OCI-LY7 (cell line): ENCODE results near the gene AGBL4. TPM values are rescaled to one million over a fixed set of nuclear protein-coding genes. Genes with fewer than 3 reads are reported as not detected.

Experiments
- BruUV-seq: library from RNA; stranded (reverse); fragments of 400-500 nt; replicated peaks from 2 replicates; lab custom pipeline; 2021; lab: Mats Ljungman, UMichigan
- CTCF ChIA-PET: fragments of 300-600 bp; sonication (Branson Sonifier 250); formaldehyde crosslinking; loops from one replicate; lab custom pipeline; 2022; ENCODE audit warnings: antibody characterized with exemption; ENCODE audit not compliant: unreplicated experiment; lab: Charles Lee
- POLR2A ChIA-PET: fragments of 300-600 bp; sonication (Branson Sonifier 250); formaldehyde crosslinking; loops from one replicate; lab custom pipeline; 2022; ENCODE audit warnings: antibody characterized with exemption; lab: Charles Lee
- DNase-seq: peaks from one replicate; pipeline ENCODE4 v3.0.0-alpha.2; 2015; ENCODE audit warnings: low spot score
- H2AFZ ChIP-seq: fragments of 200-600 bp; sonication (generic), shearing (Covaris generic); 2 replicates; pipeline ENCODE4 v1.6.1; 2014; ENCODE audit warnings: mild to moderate bottlenecking, antibody characterized with exemption, low read length, moderate library complexity
- H3K27ac ChIP-seq: fragments of 200-600 bp; sonication (generic); 2 replicates; pipeline ENCODE4 v1.5.1; 2014; ENCODE audit warnings: mixed run types, low read depth, mild to moderate bottlenecking, moderate library complexity, low read length, inconsistent platforms; ENCODE audit not compliant: poor library complexity, severe bottlenecking
- H3K36me3 ChIP-seq: fragments of 200-600 bp; sonication (generic); 2 replicates; pipeline ENCODE4 v1.6.1; 2014; ENCODE audit warnings: mild to moderate bottlenecking, antibody characterized with exemption, low read length, moderate library complexity, mixed read lengths; ENCODE audit not compliant: insufficient read depth
- H3K4me1 ChIP-seq: fragments of 200-600 bp; sonication (generic); 2 replicates; pipeline ENCODE4 v1.5.1; 2014; ENCODE audit warnings: mild to moderate bottlenecking, low read length; ENCODE audit not compliant: insufficient read depth, poor library complexity, severe bottlenecking
- H3K4me2 ChIP-seq: fragments of 200-600 bp; sonication (generic); 2 replicates; pipeline ENCODE4 v1.6.1; 2014; ENCODE audit warnings: mild to moderate bottlenecking, low read length
- H3K4me3 ChIP-seq: fragments of 200-600 bp; sonication (generic); 2 replicates; pipeline ENCODE4 v1.5.1; 2014; ENCODE audit warnings: mild to moderate bottlenecking, low read depth, low read length; ENCODE audit not compliant: poor library complexity, severe bottlenecking
- H3K79me2 ChIP-seq: fragments of 200-600 bp; sonication (generic); 2 replicates; pipeline ENCODE4 v1.6.1; 2016; ENCODE audit warnings: low read depth, mild to moderate bottlenecking, low read length, moderate library complexity, mixed read lengths; ENCODE audit not compliant: insufficient read depth
- H3K9me2 ChIP-seq: fragments of 200-600 bp; sonication (generic); 2 replicates; pipeline ENCODE4 v1.6.1; 2016; ENCODE audit warnings: mild to moderate bottlenecking, low read length, mixed read lengths; ENCODE audit not compliant: insufficient read depth
- H3K9me3 ChIP-seq: fragments of 200-600 bp; sonication (generic); 2 replicates; pipeline ENCODE4 v1.6.1; 2014; ENCODE audit warnings: mild to moderate bottlenecking, mixed run types, low read length, mixed read lengths
- H4K20me1 ChIP-seq: fragments of 200-600 bp; sonication (generic); 2 replicates; pipeline ENCODE4 v1.6.1; 2014; ENCODE audit warnings: mild to moderate bottlenecking, antibody characterized with exemption, low read length, moderate library complexity, mixed read lengths; ENCODE audit not compliant: insufficient read depth
- CTCF ChIP-seq: fragments of 200-600 bp; sonication (generic); conservative IDR thresholded peaks from 2 replicates; pipeline ENCODE4 v1.5.1; 2014; ENCODE audit warnings: mild to moderate bottlenecking, antibody characterized with exemption, low read length, moderate library complexity, mixed read lengths
- EZH2phosphoT487 ChIP-seq: fragments of 200-600 bp; sonication (generic); IDR thresholded peaks from 2 replicates; pipeline ENCODE4 v1.6.1; 2018; ENCODE audit warnings: low read depth, borderline replicate concordance, mild to moderate bottlenecking, mixed run types, antibody characterized with exemption, low read length, moderate library complexity, mixed read lengths
- intact Hi-C: fragments of 100-400 bp; cut with micrococcal nuclease; formaldehyde crosslinking; loops from one replicate; pipeline ENCODE4 v1.10.0; 2022; ENCODE audit not compliant: unreplicated experiment
- total RNA-seq, 2 experiments: library from RNA; depleted of rRNA in 1 of 2; stranded (reverse); fragments of >200 nt in 1 of 2; shearing (Covaris generic) in 1 of 2; gene quantifications; 2 replicates each; pipeline ENCODE4 v1.2.3, GENCODE V29; 2014 to 2022

AGBL4 gene
- total RNA-seq, 2 experiments from 2014 or later, result not detected

- Histone ChIP-seq H3K79me2 (no peaks in the 10 kb centered on the region), H3K9me3 (no peaks in the 10 kb centered on the region), H3K9me2 (no peaks in the 10 kb centered on the region), H3K36me3 (no peaks in the 10 kb centered on the region), H3K4me1 (no peaks in the 10 kb centered on the region), H4K20me1 (no peaks in the 10 kb centered on the region), H2AFZ (no peak overlapping the region), H3K4me3 (no peak overlapping the region), H3K4me2 (no peak overlapping the region), H3K27ac (no peak overlapping the region)
- CTCF ChIA-PET, result interaction anchor here (1.7 kb wide), 1 partner anchor 141 kb away, joined by 9 read pairs; no protein-coding TSS in a partner anchor
- no TSS peak for BruUV-seq
- no peak for DNase-seq
- intact Hi-C loops, result loop anchor here (2.0 kb wide), 1 partner anchor 140 kb away; no protein-coding TSS in a partner anchor
- TF ChIP-seq EZH2phosphoT487 (no peak), CTCF (no peak)
- POLR2A ChIA-PET, result no interaction called here
These were observed 1347.4 kb downstream of the AGBL4 start for GRCh38 chr1:48676376-48676775.

GRCh38 chr1:48675251-48675650 is 1348.5 kb downstream of the AGBL4 start:
- ChIA-PET CTCF (interaction anchor here (1.2 to 1.3 kb wide), 2 partner anchors 22 to 142 kb away, joined by 5 to 6 read pairs; no protein-coding TSS in a partner anchor), POLR2A (no interaction called here)
- no peak for DNase-seq
- Histone ChIP-seq H3K9me3 (no peaks in the 10 kb centered on the region), H3K4me2 (no peak overlapping the region), H3K9me2 (no peaks in the 10 kb centered on the region), H3K4me3 (no peak overlapping the region), H2AFZ (no peak overlapping the region), H4K20me1 (no peaks in the 10 kb centered on the region), H3K27ac (no peak overlapping the region), H3K36me3 (no peaks in the 10 kb centered on the region), H3K79me2 (no peaks in the 10 kb centered on the region), H3K4me1 (no peaks in the 10 kb centered on the region)
- no TSS peak for BruUV-seq
- TF ChIP-seq CTCF (no peak), EZH2phosphoT487 (no peak)
- intact Hi-C loops, result no loop called here

GRCh38 chr1:48674641-48675040 is 1349.1 kb downstream of the AGBL4 start:
- Histone ChIP-seq H3K79me2 (no peaks in the 10 kb centered on the region), H4K20me1 (no peaks in the 10 kb centered on the region), H3K4me1 (no peaks in the 10 kb centered on the region), H3K4me2 (no peak overlapping the region), H3K36me3 (no peaks in the 10 kb centered on the region), H3K27ac (no peak overlapping the region), H3K9me3 (no peaks in the 10 kb centered on the region), H3K4me3 (no peak overlapping the region), H3K9me2 (no peaks in the 10 kb centered on the region), H2AFZ (no peak overlapping the region)
- BruUV-seq, result no TSS peak
- ChIA-PET POLR2A (no interaction called here), CTCF (interaction anchor here (1.2 to 1.3 kb wide), 2 partner anchors 22 to 143 kb away, joined by 5 to 6 read pairs; no protein-coding TSS in a partner anchor)
- DNase-seq, result no peak
- intact Hi-C loops, result no loop called here
- TF ChIP-seq EZH2phosphoT487, result no peak
- no peak for TF ChIP-seq CTCF
